GM23338 (cell line): ENCODE data around the gene KPTN. TPM values are rescaled to one million over a fixed set of nuclear protein-coding genes. Genes with fewer than 3 reads are reported as not detected.

Experiments used
- ATAC-seq: fragments of 200-7000 bp; cut with Tn5 transposase; 3 replicates; pipeline ENCODE4 v1.9.1; 2020
- DNase-seq: peaks from one replicate; pipeline ENCODE4 v3.0.0-alpha.2; 2015; ENCODE audit warnings: low spot score
- H2AFZ ChIP-seq: fragments of 200-600 bp; sonication (generic); 2 replicates; pipeline ENCODE4 v1.8.0; 2016; ENCODE audit warnings: antibody characterized with exemption, mild to moderate bottlenecking, moderate library complexity
- H3F3A ChIP-seq: fragments of 200-600 bp; sonication (generic); replicated peaks from 2 replicates; pipeline ENCODE4 v1.8.0; 2017; ENCODE audit warnings: antibody characterized with exemption, mixed run types, low read depth
- H3K27ac ChIP-seq: fragments of 200-600 bp; sonication (generic); 2 replicates; pipeline ENCODE4 v1.6.1; 2016; ENCODE audit warnings: low read depth
- H3K27me3 ChIP-seq: fragments of 200-600 bp; sonication (generic); 2 replicates; pipeline ENCODE4 v1.8.0; 2016; ENCODE audit warnings: mild to moderate bottlenecking, mixed run types, moderate library complexity; ENCODE audit not compliant: insufficient read depth
- H3K36me3 ChIP-seq: fragments of 200-600 bp; sonication (generic); 2 replicates; pipeline ENCODE4 v1.8.0; 2016; ENCODE audit warnings: mild to moderate bottlenecking; ENCODE audit not compliant: insufficient read depth
- H3K4me1 ChIP-seq: fragments of 200-600 bp; sonication (generic); 2 replicates; pipeline ENCODE4 v1.8.0; 2016; ENCODE audit warnings: mild to moderate bottlenecking, moderate library complexity; ENCODE audit not compliant: insufficient read depth
- H3K4me2 ChIP-seq: fragments of 200-600 bp; sonication (generic); 2 replicates; pipeline ENCODE4 v1.7.1; 2017; ENCODE audit warnings: mixed run types
- H3K4me3 ChIP-seq: fragments of 200-600 bp; sonication (generic); 2 replicates; pipeline ENCODE4 v1.6.1; 2016; ENCODE audit warnings: mixed run types
- H3K79me2 ChIP-seq: fragments of 200-600 bp; sonication (generic); replicated peaks from 2 replicates; pipeline ENCODE4 v1.8.0; 2017; ENCODE audit warnings: mild to moderate bottlenecking; ENCODE audit not compliant: insufficient read depth
- H3K9me2 ChIP-seq: fragments of 200-600 bp; sonication (generic); 2 replicates; pipeline ENCODE4 v1.8.0; 2017; ENCODE audit not compliant: insufficient read depth
- H4K20me1 ChIP-seq: fragments of 200-600 bp; sonication (generic); replicated peaks from 2 replicates; pipeline ENCODE4 v1.8.0; 2017; ENCODE audit warnings: mild to moderate bottlenecking; ENCODE audit not compliant: insufficient read depth
- H3K27ac Mint-ChIP-seq: 2 replicates; pipeline ENCODE4 v1.8.0; 2020; ENCODE audit warnings: inconsistent platforms, mild to moderate bottlenecking, moderate library complexity, mixed read lengths
- H3K27me3 Mint-ChIP-seq: 3 replicates; pipeline ENCODE4 v1.8.0; 2022; ENCODE audit warnings: low read depth, mild to moderate bottlenecking, moderate library complexity, mixed read lengths, inconsistent platforms; ENCODE audit not compliant: insufficient read depth, poor library complexity
- H3K36me3 Mint-ChIP-seq: 3 replicates; pipeline ENCODE4 v1.8.0; 2021; ENCODE audit warnings: low read depth, mild to moderate bottlenecking, inconsistent platforms, moderate library complexity, mixed read lengths
- H3K4me1 Mint-ChIP-seq: 3 replicates; pipeline ENCODE4 v1.8.0; 2020; ENCODE audit warnings: mild to moderate bottlenecking, inconsistent platforms, mixed read lengths
- H3K4me3 Mint-ChIP-seq: 3 replicates; pipeline ENCODE4 v1.8.0; 2021; ENCODE audit warnings: moderate library complexity, mild to moderate bottlenecking, inconsistent platforms, mixed read lengths
- H3K9me3 Mint-ChIP-seq: 3 replicates; pipeline ENCODE4 v1.8.0; 2020; ENCODE audit warnings: moderate library complexity, mild to moderate bottlenecking, inconsistent platforms, mixed read lengths
- CREB1 ChIP-seq: fragments of 250-450 bp; sonication (Bioruptor Pico); IDR thresholded peaks from 2 replicates; pipeline ENCODE4 v1.5.0; 2020; ENCODE audit warnings: low read depth, mild to moderate bottlenecking, moderate library complexity
- EZH2phosphoT487 ChIP-seq: fragments of 200-600 bp; sonication (generic); IDR thresholded peaks from one replicate; pipeline ENCODE4 v1.8.1; 2018; ENCODE audit warnings: antibody characterized with exemption; ENCODE audit not compliant: unreplicated experiment
- POLR2AphosphoS5 ChIP-seq: IDR thresholded peaks from 2 replicates; pipeline ENCODE4 v1.6.1; 2016; ENCODE audit warnings: antibody characterized with exemption, low read depth
- STAT1 ChIP-seq: IDR thresholded peaks from one replicate; pipeline ENCODE4 v1.6.1; 2016; ENCODE audit warnings: antibody characterized with exemption; ENCODE audit not compliant: unreplicated experiment
- ZNF114 ChIP-seq: fragments of 250-450 bp; sonication (Bioruptor Pico); IDR thresholded peaks from 2 replicates; pipeline ENCODE4 v1.5.0; 2020; ENCODE audit warnings: mild to moderate bottlenecking, moderate library complexity
- polyA plus RNA-seq: library from polyadenylated mRNA; unstranded; fragments of >200 nt; fragmentation: Nextera tagmentation; extraction: Ambion mirVana; gene quantifications from 2 replicates; pipeline ENCODE4 v1.2.1, GENCODE V29; 2016
- total RNA-seq: library from RNA; depleted of rRNA; stranded (reverse); fragments of >200 nt; shearing (Covaris generic); gene quantifications from 2 replicates; pipeline ENCODE4 v1.2.3, GENCODE V29; 2014; rRNA removed
- TF ChIP-seq, protein P1 (sequence below), 2 experiments: fragments of 200-600 bp in 1 of 2; sonication (generic) in 1 of 2; conservative IDR thresholded peaks; 2 replicates each; pipeline versions ENCODE4 v1.5.1 to v1.6.1; 2016 to 2017; ENCODE audit warnings: antibody characterized with exemption in 2 of 2, low read depth in 2 of 2, mild to moderate bottlenecking in 2 of 2, moderate library complexity in 1 of 2

KPTN gene
- total and polyA plus RNA-seq, 2 experiments from 2014 or later, result 19.8 to 26.2 TPM

DNA sequence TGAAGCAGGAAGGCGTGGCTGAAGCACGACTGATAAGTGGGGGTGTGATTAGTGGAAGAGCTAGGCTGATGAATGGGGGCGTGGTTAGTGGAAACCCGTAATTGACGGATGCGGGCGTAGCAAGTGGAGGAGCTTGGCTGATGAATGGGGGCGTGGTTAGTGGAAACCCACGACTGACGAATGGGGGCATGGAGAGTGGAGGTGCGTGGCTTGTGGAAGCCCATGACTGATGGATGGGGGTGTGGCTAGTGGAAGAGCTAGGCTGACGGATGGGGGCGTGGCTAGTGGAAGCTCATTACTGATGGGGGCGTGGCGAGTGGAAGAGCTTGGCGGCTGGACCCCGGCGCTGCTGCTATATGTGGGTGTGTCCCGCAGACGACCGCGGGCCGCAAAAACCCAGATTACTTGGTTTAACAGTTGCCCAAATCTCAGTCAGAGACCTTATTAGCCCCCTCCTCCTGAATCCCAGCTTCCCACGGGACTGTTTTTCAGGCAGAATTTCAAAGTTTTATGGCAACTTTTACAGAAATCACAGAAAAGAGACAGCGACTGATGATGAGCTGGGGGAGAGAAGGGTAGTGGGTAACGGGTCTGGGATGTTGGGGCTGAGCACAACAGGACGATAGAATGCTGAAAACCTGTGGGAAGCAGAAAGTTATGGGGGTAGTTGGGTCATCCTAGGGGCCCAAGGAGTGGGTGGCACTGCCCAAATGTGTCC lies 55.7 kb downstream of the KPTN start:
- Histone ChIP-seq H2AFZ (no peak overlapping the region), H3K27ac (no peak overlapping the region)
- H3K27me3 Mint-ChIP-seq, result peaks cover 49% of the 10 kb centered on the region

DNA sequence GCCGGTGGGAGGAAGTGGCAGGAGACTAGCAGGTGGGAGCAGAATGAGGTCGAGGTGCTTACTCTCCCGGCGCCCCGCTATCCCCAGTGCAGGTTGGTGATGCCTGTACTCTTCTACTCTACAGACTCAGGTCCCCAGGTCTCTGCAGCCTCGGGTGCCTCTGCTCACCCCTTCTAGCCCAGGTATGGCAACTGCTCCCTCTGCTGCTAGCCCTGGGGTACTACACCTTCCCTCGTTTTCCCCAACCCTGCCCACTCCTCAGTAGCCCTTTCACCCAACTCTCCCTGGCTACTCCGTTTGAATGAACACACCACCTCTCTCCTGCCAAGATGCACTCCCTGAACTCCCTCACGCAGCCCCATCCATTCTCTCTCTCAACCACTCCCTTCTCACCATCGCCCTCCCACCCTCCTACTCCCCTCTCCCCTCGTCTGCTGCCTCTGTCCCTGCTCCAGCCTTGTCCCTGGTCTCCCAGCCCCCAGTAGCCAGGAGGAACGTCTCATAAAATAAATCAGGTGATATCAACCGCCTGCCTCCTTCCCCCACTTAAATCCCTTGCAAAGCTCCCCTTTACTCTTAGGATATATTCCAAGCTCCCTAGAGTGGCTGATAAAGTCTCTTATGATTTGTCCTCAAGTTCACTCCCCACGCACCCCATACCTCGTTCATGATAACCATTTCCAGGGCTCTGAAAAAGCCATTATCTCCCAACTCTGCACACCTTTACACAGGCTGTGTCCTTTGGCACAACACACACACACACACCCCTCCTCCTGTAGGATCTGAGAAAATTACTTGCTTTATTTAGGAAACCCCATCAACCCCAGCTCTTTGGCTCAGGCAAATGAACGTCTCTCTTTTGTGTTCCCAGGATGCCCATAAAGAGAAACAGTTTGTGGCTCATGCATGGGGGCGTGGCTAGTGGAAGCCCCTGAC lies 56.5 kb downstream of the KPTN start:
- no peaks in the 10 kb centered on the region for H3K79me2 ChIP-seq
- peak; percentile 92 for DNase-seq
- H3K4me1 ChIP-seq, result peaks cover 23% of the 10 kb centered on the region
- no peaks in the 10 kb centered on the region for H3K9me2 ChIP-seq
- H3K27ac ChIP-seq, result peak overlapping the region; percentile 39; the same call in 1 of the 2 replicates
- H3K36me3 Mint-ChIP-seq, result no peaks in the 10 kb centered on the region; the same call in 2 of the 3 replicates
- H3K4me1 Mint-ChIP-seq, result peaks cover 22% of the 10 kb centered on the region
- peaks cover 3% of the 10 kb centered on the region; the same call in 2 of the 3 replicates for H3K9me3 Mint-ChIP-seq
- H3K4me3 Mint-ChIP-seq, result no peak overlapping the region
- ATAC-seq, result peak; percentile 69
- H3K36me3 ChIP-seq, result no peaks in the 10 kb centered on the region
- H3K27ac Mint-ChIP-seq, result no peak overlapping the region
- H2AFZ ChIP-seq, result no peak overlapping the region
- peaks cover 8% of the 10 kb centered on the region for H3F3A ChIP-seq
- TF ChIP-seq STAT1, result no peak
- TF ChIP-seq, protein P1, sequence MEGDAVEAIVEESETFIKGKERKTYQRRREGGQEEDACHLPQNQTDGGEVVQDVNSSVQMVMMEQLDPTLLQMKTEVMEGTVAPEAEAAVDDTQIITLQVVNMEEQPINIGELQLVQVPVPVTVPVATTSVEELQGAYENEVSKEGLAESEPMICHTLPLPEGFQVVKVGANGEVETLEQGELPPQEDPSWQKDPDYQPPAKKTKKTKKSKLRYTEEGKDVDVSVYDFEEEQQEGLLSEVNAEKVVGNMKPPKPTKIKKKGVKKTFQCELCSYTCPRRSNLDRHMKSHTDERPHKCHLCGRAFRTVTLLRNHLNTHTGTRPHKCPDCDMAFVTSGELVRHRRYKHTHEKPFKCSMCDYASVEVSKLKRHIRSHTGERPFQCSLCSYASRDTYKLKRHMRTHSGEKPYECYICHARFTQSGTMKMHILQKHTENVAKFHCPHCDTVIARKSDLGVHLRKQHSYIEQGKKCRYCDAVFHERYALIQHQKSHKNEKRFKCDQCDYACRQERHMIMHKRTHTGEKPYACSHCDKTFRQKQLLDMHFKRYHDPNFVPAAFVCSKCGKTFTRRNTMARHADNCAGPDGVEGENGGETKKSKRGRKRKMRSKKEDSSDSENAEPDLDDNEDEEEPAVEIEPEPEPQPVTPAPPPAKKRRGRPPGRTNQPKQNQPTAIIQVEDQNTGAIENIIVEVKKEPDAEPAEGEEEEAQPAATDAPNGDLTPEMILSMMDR (conservative IDR thresholded peaks at IDR 0.05; ENCODE audit: low read depth in 2 of 2), result peak; percentile 75 to 96
- no peak for TF ChIP-seq EZH2phosphoT487
- TF ChIP-seq POLR2AphosphoS5, result 0 out of 2 replicates have a peak, but pooled peaks have one; percentile 15
- H3K27me3 Mint-ChIP-seq, result peaks cover 58% of the 10 kb centered on the region
- peaks cover 70% of the 10 kb centered on the region for H3K27me3 ChIP-seq
- H3K4me2 ChIP-seq, result peak overlapping the region; percentile 77
- H4K20me1 ChIP-seq, result no peaks in the 10 kb centered on the region
- peak overlapping the region; percentile 50 for H3K4me3 ChIP-seq

More for the DNA sequence above, 55.7 kb downstream of the KPTN start:
- DNase-seq (peak; percentile 100), ATAC-seq (peak; percentile 68)
- Histone ChIP-seq H3F3A (peaks cover 8% of the 10 kb centered on the region), H3K9me2 (no peaks in the 10 kb centered on the region), H3K27me3 (peaks cover 61% of the 10 kb centered on the region), H3K4me2 (peak overlapping the region; percentile 77), H3K79me2 (no peaks in the 10 kb centered on the region), H3K4me3 (peak overlapping the region; percentile 50), H3K4me1 (peaks cover 15% of the 10 kb centered on the region), H4K20me1 (no peaks in the 10 kb centered on the region), H3K36me3 (no peaks in the 10 kb centered on the region)
- Mint-ChIP-seq H3K4me1 (peaks cover 14% of the 10 kb centered on the region), H3K36me3 (no peaks in the 10 kb centered on the region), H3K4me3 (no peak overlapping the region), H3K27ac (no peak overlapping the region), H3K9me3 (no peaks in the 10 kb centered on the region)
- TF ChIP-seq CREB1 (CRISPR knock-in tag), result peak; percentile 33; the same call in 1 of the 2 replicates
- TF ChIP-seq ZNF114, result no peak

Other genes with a start within 250 kb of the KPTN start
- 14.5 and 17.3 TPM in 2 replicates for gene CCDC9, start 227.7 kb downstream of the KPTN start, total RNA-seq
- gene CCDC9, start 227.7 kb downstream of the KPTN start, polyA plus RNA-seq, result 15.0 and 15.3 TPM in 2 replicates
- 1.7 and 2.9 TPM in 2 replicates for gene INAFM1, start 209.3 kb downstream of the KPTN start, total RNA-seq
- 10.2 and 12.7 TPM in 2 replicates for gene INAFM1, start 209.3 kb downstream of the KPTN start, polyA plus RNA-seq
- gene C5AR1, start 174.4 kb downstream of the KPTN start, total RNA-seq, result 0.58 TPM in 1 of 2 replicates, not detected in the other
- 0.08 TPM in 1 of 2 replicates, not detected in the other for gene C5AR1, start 174.4 kb downstream of the KPTN start, polyA plus RNA-seq
- gene C5AR2, start 152.0 kb downstream of the KPTN start, total RNA-seq, result 0.28 TPM in 1 of 2 replicates, not detected in the other
- gene C5AR2, start 152.0 kb downstream of the KPTN start, polyA plus RNA-seq, result not detected in 2 replicates
- 42.8 and 50.1 TPM in 2 replicates for gene DHX34, start 134.9 kb downstream of the KPTN start, total RNA-seq
- gene DHX34, start 134.9 kb downstream of the KPTN start, polyA plus RNA-seq, result 16.3 and 16.7 TPM in 2 replicates
- 33.7 and 40.7 TPM in 2 replicates for gene MEIS3, start 64.7 kb downstream of the KPTN start, total RNA-seq
- 20.6 and 20.8 TPM in 2 replicates for gene MEIS3, start 64.7 kb downstream of the KPTN start, polyA plus RNA-seq
- 10.0 and 11.6 TPM in 2 replicates for gene SLC8A2, start 12.3 kb downstream of the KPTN start, total RNA-seq
- gene SLC8A2, start 12.3 kb downstream of the KPTN start, polyA plus RNA-seq, result 0.86 and 1.1 TPM in 2 replicates
- 42.9 and 52.0 TPM in 2 replicates for gene NAPA, start 30.8 kb upstream of the KPTN start, total RNA-seq
- gene NAPA, start 30.8 kb upstream of the KPTN start, polyA plus RNA-seq, result 72.1 and 74.3 TPM in 2 replicates
- gene ZNF541, start 88.9 kb upstream of the KPTN start, total RNA-seq, result 0.42 TPM in 1 of 2 replicates, not detected in the other
- 0.05 and 0.26 TPM in 2 replicates for gene ZNF541, start 88.9 kb upstream of the KPTN start, polyA plus RNA-seq
- gene BICRA, start 124.9 kb upstream of the KPTN start, total RNA-seq, result 37.7 and 40.1 TPM in 2 replicates
- gene BICRA, start 124.9 kb upstream of the KPTN start, polyA plus RNA-seq, result 7.0 and 8.2 TPM in 2 replicates
- 10.8 and 11.7 TPM in 2 replicates for gene EHD2, start 229.2 kb upstream of the KPTN start, total RNA-seq
- gene EHD2, start 229.2 kb upstream of the KPTN start, polyA plus RNA-seq, result 6.6 TPM in 2 replicates